Measurements from ENCODE around the gene SH3PXD2B.

SH3PXD2B gene

GRCh38 chr5:172383191-172383802, 71.0 kb downstream of the SH3PXD2B start:
- H3K4me3 ChIP-seq (ENCODE audit: control insufficient read depth, low read depth, low read length), result no peak overlapping the region
- no peak for DNase-seq (ENCODE audit: low read depth)
- TF ChIP-seq CTCF (IDR thresholded peaks at IDR 0.05; ENCODE audit: control insufficient read depth, insufficient read depth, low read depth, low read length, missing control alignments), result no peak

- H3K4me3 ChIP-seq (ENCODE audit: control insufficient read depth, low read depth, low read length), result no peak overlapping the region
- DNase-seq (ENCODE audit: low read depth), result no peak
- TF ChIP-seq CTCF (IDR thresholded peaks at IDR 0.05; ENCODE audit: control insufficient read depth, insufficient read depth, low read depth, low read length, missing control alignments), result no peak
These were observed 73.2 kb downstream of the SH3PXD2B start for GRCh38 chr5:172380987-172381643.

GRCh38 chr5:172380301-172380986, 73.9 kb downstream of the SH3PXD2B start:
- TF ChIP-seq CTCF (IDR thresholded peaks at IDR 0.05; ENCODE audit: control insufficient read depth, insufficient read depth, low read depth, low read length, missing control alignments), result no peak
- no peak overlapping the region for H3K4me3 ChIP-seq (ENCODE audit: control insufficient read depth, low read depth, low read length)
- DNase-seq (ENCODE audit: low read depth), result no peak

- TF ChIP-seq CTCF (IDR thresholded peaks at IDR 0.05; ENCODE audit: control insufficient read depth, insufficient read depth, low read depth, low read length, missing control alignments), result no peak
- DNase-seq (ENCODE audit: low read depth), result no peak
- H3K4me3 ChIP-seq (ENCODE audit: control insufficient read depth, low read depth, low read length), result no peak overlapping the region
These were observed 74.8 kb downstream of the SH3PXD2B start for GRCh38 chr5:172379481-172379880.

- DNase-seq (ENCODE audit: low read depth), result no peak
- H3K4me3 ChIP-seq (ENCODE audit: control insufficient read depth, low read depth, low read length), result no peak overlapping the region
- no peak for TF ChIP-seq CTCF (IDR thresholded peaks at IDR 0.05; ENCODE audit: control insufficient read depth, insufficient read depth, low read depth, low read length, missing control alignments)
These were observed 76.5 kb downstream of the SH3PXD2B start for GRCh38 chr5:172377856-172378255.

GRCh38 chr5:172377438-172377837, 76.9 kb downstream of the SH3PXD2B start:
- no peak for DNase-seq (ENCODE audit: low read depth)

More at GRCh38 chr5:172377438-172377837, 76.9 kb downstream of the SH3PXD2B start:
- TF ChIP-seq CTCF (IDR thresholded peaks at IDR 0.05; ENCODE audit: control insufficient read depth, insufficient read depth, low read depth, low read length, missing control alignments), result no peak
- H3K4me3 ChIP-seq (ENCODE audit: control insufficient read depth, low read depth, low read length), result no peak overlapping the region
